HG03097 (cell line): ENCODE data around the gene CXCL14.

ENCODE experiments used
- ATAC-seq: cut with Tn5 transposase; IDR thresholded peaks from one replicate; pipeline ENCODE4 v1.9.1; 2021; ENCODE audit not compliant: unreplicated experiment, low FRiP score

The CXCL14 gene

DNA sequence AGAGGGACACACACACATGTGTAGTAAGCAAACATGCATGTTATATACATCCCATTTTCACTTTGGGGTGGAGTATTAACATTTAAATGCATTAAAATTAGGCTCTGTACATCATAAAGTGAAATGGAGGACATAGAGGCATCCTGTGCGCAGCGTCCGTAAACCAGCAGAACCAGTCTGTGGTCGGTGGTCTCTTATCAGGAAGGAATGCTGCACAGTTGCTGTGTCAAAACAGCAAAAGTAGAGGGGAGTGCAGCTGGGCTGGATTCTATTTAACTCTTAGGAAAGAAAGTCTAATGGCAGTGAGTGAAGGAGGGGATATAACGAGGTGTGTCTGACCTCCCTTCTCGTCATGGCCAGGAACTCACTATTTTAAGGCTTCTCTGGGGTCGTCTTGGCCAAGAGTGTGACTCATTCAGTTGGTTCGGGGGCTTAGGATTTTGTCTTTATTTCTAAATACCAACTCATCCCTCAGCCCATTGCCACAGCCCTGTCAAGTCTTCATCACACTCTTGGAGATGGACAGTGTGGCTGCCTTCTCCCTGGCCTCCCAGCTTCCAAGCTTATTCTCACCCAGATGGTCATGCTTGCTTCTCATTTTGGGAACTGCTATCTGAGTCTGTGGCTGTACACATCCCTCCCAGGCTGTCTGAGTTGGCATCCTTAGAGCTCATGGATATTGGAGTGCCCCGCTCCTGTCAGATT, 20.1 kb upstream of the CXCL14 start:
- no peak for ATAC-seq

DNA sequence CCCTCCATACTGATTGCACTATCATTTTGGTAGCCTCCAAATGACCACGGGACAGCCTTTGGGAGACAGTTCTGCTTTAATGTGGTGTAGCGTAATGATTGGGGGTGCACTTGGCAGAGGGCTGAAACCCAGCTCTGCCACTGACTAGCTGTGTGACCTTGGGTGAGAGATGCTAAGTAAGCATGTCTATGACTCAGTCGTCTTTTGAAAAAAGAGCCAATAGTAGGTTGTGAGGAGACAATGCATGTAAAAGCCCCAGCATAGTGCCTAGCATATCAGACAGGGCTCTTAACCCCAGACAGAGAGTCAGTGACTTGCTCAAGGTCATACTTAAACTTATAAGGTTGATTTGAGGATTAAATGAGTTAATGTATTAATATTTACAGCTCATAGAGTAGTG, 18.0 kb upstream of the CXCL14 start:
- no peak for ATAC-seq

DNA sequence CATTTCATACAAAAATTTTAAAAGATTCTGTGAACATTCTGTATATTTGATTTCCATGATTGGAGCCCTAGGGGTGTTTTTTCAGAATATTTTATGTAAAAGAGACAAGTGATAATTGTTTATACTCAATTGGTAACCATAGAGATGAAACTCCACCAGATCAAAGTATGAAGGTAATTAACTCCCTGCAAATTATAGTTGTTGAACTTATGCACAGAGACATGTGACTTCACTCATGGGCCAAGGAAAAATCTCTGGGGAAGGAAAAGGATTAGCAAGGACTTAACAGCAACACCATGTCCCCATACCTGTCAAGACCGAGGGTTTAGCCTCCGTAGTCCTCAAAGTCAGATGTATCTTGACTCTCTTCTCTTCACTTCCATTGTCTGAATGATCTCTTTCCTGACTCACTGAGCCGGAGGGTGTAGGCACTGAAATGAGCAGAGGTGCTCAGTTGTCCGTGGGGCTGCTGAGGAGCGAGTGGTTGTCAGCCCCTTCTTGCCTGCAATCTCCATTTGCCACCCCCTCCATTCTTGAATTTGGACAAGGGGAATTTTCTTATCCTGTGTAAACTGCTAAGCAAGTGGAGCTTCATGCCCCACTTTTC, 17.5 kb upstream of the CXCL14 start:
- ATAC-seq = no peak

DNA sequence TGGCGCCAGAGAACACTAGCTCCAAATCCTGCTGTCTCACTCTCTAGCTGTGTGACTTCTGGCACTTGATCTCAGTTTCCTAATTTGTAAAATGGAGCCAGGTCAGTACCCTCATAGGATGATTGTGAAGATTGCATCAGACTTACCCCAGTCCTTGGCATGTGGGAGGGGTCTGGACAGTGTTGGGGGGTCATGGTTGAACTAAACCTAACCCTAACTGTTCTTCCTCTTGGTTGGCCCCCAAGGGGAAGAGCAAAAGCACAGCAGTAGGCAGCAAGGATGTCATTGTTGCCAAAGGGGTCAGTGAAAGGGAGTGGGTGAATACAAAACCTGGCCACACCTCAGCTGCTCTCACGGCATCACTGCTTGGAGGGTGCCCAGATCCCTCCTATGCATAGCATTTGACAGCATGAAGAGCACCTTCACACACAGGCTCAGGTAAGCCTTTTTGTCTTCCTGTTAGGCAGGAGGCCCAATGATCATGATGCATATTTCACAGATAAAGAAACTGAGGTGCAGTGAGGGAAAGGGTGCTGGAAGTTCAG, 15.7 kb upstream of the CXCL14 start:
- no peak for ATAC-seq

DNA sequence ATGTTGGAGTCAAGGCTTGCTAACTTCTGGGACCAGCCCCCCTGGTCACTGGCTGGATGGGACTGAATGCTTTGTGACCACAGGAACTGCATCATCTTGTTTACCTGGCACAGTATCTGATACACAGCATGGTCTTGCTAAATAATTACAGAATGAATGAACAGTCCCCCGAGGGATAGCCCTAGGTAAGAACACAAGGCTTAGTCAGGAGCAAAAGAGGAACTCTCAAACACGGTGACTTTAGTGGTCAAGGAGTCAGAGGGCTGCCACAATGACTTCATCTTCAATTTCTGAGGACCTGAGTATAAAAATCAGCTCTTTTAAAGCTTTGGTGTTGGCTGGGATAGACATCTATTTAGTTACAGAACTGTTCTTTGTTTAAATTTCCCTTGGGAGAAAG, 15.1 kb upstream of the CXCL14 start:
- ATAC-seq = no peak

DNA sequence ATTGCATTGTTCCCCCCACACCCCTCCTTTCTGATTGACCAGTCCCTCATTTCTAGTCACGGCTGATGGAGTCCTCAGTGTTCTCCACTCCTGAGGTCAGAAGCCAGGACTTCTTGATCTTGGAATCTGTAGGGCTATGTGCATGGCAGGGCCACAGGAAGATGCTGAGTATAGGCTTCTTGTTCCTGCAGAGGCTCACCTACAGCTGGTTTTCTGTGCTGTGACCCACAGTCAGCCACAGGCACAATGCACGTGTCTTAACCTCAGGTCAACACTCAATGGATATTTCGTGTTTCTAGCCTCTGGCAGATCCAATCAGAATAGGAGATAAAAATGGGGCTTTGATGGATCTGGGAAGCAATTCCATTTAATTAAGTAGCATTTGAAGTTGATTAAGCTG, 14.3 kb upstream of the CXCL14 start:
- no peak for ATAC-seq

DNA sequence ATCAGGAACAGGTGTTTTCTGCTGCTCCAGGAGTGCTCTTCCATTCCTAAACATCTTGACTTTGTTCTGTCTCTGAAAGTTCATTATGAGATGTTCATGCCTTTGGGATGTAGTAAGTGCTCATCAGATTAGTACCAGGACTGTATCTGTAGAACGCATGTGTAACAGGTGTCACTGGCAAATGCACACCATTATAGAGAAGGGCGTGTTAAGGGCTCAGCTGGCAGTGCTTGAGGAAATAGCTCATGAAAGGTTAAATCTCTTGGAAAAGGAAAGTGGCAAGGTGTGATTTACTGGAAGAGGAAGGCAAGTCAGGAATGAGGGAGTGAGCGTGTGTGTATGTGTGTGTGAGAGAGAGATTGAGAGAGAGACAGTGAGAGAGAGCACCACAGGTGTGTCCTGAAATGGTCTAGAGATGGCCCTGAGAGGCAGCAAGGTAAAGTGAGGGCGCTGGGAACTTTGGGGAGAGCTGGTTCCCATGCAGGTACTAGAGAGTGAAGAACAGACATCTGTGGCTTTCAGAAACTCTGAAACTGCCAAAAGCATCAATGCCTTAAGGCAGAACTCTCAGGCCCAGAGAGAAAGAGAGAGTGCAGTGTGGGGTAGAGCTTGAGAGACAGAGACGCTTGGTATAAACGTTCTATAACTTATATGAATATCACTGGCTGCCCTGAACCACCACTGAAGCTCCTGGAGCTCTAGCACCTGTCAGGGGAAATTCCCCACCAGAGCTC, 13.7 kb upstream of the CXCL14 start:
- ATAC-seq = no peak

DNA sequence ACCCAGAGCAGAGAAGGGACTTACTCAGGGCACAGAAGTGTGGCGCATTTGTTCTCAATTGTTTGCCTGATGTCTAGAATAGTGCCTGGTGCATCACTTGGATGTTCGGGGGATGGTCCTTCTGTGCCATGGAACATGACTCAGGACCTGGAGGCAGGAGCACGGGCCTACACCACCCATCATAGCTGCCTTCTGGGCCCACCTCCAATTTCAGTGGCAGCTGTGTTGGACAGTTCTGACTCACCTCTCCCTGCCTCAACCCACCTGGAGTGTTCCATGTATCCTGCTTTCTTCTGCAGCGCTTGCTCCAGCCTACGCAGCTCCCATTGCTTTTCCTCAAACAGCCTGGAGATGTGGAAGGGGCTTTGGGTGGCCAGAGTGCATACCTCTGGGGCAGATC, 12.5 kb upstream of the CXCL14 start:
- ATAC-seq = no peak

DNA sequence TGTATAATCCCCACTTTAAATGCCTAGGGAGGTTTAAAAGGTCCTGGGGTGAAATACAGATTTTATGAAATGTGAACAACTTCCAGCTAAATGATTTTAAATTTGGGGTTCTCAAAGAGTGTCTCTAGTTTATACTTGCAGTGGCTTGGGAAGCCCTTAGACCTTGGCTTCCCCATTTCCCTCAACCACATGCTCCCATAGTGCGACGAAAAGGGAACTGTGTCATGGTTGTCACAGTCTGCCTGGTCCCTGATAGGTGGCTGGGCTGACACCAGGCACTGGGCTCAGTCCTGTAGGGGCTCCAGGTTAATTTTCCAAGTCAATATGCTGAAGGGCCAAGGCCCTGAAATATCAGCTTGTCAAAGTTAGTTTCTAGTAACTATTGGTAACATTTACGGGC, 10.4 kb upstream of the CXCL14 start:
- ATAC-seq = no peak

DNA sequence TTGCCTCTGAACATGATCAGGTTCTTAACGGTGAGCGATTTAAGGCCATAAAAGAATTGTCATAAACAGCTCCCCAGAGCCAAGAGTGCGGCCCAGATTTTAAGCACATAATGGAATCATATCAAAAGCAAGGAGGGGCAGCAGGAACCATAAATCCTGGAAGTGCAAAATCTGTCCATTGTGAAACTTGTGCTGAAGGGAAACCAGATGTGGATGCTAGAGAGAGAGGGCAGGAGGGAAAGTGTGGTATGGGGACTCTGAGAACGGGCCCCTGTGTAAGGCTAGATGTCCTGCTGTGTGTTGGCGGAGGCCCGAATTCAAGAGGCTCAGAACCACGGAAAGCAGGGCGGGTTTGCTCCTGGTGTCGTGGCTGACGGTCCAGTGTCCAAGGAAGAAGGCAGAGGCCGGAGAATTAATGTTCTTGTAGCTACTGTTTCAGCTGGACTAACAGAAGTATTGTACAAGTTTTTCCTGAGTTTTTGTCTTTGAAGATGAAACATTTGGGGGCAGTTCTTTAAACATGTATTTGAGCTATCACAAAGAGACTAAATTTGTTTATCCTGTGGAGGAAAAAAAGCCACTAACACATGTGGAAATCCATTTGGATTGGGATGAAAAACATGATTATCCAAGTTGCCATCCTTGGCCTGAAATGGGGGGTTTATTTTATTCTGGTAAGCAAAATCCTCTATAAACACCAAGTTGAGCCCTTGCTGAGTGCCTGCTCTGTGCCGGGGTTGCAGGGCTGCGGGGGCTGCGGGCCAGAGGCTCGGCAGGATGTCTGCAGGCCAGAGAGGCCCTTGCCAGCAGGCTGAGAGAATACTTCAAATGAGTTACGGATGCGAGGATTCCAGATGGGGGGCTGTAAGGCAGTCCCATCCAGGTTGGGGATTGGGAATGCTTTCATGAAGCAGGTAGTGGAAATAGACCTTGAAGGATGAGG, 9.2 kb upstream of the CXCL14 start:
- no peak for ATAC-seq

DNA sequence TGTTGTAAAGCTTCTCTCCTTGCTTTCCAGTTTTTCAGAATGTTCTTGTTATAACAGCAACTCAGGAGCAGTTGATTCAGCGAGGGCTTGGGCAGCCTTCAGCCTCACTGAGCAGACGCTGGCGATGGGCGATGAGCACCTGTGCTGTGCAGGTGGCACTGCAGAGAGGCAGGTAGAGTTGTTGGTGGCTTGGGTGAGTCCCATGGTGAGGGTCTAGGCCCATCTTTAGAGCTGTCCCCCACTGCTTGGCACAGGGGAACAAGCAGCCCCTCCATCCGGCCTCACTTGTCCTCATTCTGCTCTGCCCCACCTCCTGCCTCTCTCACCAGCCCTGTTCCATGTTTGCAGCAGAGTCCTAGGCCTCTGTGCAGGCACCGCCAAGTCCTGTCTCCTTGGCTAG, 6.1 kb upstream of the CXCL14 start:
- no peak for ATAC-seq

DNA sequence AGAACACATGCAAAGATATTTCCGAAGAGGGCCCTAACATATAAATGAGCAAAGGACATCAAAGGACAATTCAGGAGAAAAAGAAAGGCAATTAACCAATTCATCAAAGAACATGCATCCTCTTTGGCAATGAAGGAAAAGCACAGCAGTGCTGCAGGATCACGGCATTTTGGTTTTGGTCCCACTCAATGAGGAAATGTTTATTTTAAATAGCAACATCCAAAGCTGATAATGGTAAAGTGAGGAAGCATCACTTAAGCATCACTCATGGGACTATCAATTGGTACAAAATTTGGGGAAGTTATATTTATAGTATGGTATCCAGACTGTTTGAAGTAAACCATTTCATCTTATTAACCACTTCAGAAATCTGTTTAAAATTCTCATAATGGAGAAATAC, 5.5 kb upstream of the CXCL14 start:
- no peak for ATAC-seq

DNA sequence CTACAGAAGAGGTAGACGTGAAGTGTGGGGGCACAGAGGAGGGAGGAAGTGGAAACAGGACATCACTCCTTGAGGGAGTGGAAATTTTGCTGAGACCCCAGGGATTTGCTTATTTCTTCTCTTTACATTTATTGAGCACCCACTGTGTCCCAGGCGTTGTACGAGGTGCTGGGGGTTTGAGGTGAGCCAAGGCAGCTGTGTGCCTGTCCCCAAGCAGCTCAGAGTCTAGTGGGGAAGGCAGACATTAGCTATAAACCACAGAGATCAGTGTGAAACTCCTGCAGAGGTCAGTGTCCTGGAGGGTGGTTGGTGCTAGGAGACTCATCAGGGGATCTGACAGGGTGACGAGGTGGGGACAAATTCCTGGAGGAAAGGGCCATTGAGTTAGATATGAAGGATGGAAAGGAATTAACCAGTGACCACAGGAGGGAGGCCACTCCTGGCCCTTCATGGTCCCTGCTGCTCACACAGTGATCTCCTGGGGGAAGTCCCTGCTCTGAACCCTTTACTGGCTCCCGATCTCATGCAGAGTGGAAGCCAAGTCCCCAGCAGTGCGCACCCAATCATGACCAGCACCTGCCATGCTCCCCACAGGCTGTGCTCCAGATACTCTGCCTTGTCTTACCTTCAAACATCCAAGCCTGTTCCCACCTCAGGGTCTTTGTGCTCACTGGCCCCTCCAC, 3.4 kb upstream of the CXCL14 start:
- ATAC-seq = no peak

DNA sequence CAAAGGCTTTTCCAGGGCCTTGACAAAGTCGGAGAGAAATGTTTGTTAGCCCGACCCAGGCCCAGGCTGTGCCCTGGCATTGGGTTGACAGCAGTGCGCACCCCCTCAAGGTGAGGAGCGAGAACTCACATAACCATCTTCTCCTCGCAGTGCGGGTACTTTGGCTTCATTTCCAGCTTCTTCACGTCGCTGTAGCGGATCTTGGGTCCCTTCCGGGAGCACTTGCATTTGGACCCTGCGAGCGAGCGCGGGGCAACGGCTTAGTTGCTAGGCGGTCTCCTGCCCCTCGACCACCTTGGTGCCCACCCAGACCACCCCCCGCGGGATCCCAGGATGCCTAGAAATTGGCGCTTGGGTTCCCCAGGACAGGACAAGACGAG, 496 bp downstream of the CXCL14 start:
- no peak for ATAC-seq

DNA sequence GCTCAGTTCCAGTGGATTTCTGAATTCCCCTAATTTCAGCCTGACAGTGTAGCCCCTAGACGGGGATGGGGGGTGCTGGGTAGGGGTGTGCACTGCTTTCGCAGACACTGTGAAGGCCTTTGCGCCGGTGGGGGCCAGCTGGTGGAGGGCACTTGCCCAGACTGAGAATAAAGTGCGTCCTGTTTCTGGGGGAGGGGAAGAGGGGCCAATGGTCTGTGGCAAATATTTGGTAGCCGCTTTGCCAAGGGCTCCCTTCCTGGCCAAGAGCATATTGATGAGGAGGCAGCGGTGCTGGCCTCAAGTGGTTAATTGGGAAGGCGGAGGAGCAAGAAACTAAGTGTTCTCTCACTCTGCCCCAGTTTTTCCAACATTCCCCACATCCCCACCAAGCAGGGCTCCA, 1.4 kb downstream of the CXCL14 start:
- no peak for ATAC-seq

DNA sequence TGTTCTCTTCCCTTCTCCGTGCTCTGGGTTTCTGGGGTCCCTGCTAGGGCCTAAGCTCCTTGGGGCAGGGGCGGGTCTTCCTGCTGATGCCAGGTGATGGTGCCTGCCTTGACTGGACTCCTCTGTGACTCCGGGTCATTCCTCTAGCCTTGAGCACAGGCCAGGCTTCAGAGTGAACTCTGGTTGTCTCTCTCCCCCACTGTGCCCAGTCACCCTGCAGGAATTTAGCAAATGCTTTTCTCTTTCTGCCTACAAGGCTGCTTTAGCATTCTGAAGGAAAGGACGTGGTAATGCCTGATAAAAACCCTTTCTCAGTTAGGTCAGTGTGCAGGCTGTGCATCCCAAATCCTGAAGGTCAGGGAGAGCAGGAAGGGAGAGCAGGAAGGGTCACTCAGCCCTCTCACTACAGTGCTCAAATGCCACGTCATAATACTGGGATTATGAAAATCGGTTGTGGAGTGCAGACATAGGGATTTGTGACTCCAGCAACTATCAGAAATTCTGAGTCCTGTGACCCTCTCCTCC, 2.7 kb downstream of the CXCL14 start:
- ATAC-seq = no peak

DNA sequence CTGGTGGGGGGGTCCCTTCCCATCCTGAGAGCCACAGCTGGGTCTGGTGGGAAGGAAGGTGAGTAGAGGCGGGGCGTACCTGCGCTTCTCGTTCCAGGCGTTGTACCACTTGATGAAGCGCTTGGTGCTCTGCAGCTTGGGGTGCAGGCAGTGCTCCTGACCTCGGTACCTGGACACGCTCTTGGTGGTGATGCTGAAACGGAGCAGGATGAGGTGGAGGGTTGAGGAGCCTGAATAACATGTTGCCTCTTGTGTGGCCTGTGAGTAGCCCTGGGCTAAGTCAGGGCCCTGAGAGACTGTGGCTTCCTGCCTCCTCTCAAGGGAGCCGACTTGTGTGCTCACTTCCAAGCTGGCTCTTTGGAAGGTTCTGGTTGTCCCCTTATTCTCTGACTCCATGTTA, 4.3 kb downstream of the CXCL14 start:
- ATAC-seq = no peak

DNA sequence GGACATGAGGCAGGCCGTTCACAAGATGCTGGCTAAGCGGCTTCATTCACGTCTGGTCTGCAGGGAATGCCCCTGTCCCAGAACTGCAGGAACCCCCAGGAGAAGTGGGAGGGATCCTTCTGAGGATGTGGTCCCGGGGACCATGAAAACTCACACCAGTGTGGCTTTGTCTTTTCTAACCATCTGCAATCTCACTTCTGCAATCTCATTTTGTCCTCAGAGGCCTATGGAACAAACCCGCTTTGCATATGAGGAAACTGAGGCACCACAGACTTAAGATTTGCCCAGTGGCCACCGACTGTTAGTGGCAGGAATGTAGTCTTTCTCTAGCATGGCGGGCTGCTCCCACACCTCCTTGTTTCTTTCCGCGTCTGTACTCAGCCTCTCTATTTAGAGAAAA, 6.9 kb downstream of the CXCL14 start:
- no peak for ATAC-seq

DNA sequence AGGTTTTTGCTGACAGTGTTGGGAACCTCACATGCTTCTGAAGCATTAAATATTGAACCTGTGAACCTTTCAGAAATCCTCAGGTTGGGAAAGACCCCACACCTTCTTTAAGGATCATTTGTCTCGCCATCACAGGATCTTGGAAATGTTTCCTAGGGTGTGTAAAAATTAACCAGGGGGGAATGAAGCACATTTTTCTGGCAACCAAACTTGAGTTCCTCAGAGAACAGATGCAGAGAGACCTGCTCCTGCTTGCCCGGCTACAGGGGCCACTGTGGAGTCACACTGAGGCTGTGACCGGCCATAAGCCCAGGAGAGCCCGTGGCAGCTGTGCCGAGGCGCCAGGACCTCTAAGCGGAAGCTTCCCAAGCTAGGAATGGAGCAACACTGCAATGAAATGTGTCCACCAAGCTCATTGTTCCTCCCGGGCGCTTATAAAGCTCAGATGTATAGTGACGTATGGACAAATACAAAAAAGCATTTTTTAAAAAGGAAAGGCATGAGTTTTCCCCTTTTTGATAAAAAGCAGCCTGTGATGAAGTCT, 7.7 kb downstream of the CXCL14 start:
- no peak for ATAC-seq

DNA sequence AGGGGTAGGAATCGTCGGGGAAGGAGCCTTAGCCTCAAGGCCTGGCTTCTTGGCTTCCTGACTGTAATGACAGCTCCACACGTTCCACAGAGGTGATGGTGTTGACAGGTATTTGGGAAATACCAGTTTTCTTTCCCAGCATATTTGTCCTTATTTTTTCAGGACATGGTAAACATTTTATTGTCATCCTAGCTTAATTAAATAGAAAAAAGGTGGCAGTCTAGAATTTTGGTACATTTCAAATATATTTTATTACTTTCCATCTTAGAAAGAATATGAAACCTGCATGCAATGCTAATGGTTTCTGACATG, 8.4 kb downstream of the CXCL14 start:
- no peak for ATAC-seq
